Measurements from ENCODE around the gene GRIN2C. TPM values are rescaled to one million over a fixed set of nuclear protein-coding genes. Genes with fewer than 3 reads are reported as not detected.
"Not testable (repeated sequence)": the region's sequence is repeated elsewhere in the genome, so short reads cannot be mapped to it uniquely, and the experiment has no call there.

The GRIN2C gene
- polyA plus RNA-seq (ENCODE audit: insufficient read length in 4 of 4) = under 1 TPM; 0.17 to 0.35 (median 0.21) TPM

GRCh38 chr17:74859459-74860228 lies at the start of gene GRIN2C:
TSS of gene GRIN2C (minus strand) at chr17:74859885. CDS start at chr17:74855092, 4,793 bp downstream.
- DNase-seq (ENCODE audit: low read depth in 4 of 4, low spot score in 2 of 4) = no peak

- not testable (repeated sequence) for DNase-seq (ENCODE audit: low read depth in 4 of 4, low spot score in 2 of 4)
Measured at GRCh38 chr17:74909097-74909496, 49.4 kb upstream of the GRIN2C start.

DNA sequence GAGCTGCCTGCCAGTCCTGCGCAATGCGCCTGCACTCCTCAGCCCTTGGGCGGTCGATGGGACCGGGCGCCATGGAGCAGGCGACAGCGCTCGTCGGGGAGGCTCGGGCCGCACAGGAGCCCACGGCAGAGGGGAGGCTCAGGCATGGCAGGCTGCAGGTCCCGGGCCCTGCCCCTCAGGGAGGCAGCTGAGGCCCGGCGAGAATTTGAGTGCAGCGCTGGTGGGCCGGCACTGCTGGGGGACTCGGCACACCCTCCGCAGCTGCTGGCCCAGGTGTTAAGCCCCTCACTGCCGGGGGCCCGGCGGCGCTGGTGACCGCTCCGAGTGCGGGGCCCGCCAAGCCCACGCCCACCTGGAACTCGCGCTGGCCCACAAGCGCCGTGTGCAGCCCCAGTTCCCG lies 47.3 kb upstream of the GRIN2C start:
- no peak for DNase-seq (ENCODE audit: low read depth in 4 of 4, low spot score in 2 of 4)

- DNase-seq (ENCODE audit: low read depth in 4 of 4, low spot score in 2 of 4) = not testable (repeated sequence)
Measured at GRCh38 chr17:74906214-74906793, 46.6 kb upstream of the GRIN2C start.

DNA sequence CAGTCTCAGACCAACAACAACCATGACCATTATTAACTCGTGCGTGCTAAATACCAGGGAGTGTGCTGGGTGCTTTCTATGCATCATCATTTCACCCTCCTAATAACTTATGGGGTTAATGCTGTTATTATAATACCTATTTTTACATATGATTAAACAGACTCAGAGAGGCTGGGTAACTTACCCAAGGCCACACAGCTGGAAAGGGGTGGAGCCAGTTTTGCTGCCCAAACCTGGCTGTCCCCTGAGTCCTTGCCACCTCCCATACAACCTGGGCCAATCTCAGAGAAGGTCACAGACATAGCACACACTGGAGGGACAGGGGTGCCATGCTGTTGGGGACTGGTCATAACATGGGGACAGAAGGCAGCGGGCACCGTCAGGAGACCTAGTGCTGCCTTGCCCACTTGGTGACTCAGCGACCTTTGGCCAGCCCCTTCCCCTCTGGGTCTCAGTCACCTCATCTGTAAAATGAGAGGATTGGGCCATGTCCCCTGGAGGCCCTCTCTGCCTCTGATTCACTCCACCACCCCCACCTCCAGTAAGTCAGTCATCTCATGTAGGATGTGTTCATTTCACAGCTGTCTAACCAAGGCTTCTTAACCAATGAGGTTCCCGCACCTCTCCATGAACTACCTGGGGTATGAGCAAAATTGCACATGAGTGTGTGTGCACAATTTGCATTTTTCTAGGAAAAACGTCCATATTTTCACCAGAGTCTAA lies 45.2 kb upstream of the GRIN2C start:
- no peak for DNase-seq (ENCODE audit: low read depth in 4 of 4, low spot score in 2 of 4)

- no peak for DNase-seq (ENCODE audit: low read depth in 4 of 4, low spot score in 2 of 4)
Measured at GRCh38 chr17:74903671-74904070, 44.0 kb upstream of the GRIN2C start.

DNA sequence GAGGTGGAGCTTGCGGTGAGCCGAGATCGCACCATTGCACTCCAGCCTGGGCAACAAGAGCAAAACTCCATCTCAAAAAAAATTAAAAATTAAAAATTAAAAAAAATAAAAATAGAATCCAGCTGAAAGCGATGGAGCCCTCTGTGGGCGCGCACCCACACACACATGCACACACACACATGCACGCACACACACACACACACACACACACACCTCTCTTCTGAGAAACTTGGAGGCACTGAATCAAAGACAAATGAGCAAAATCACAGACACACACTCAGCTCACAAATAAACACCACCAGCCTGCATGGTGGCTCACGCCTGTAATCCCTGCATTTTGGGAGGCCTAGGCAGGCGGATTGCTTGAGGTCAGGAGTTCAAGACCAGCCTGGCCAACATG lies 43.3 kb upstream of the GRIN2C start:
- no peak for DNase-seq (ENCODE audit: low read depth in 4 of 4, low spot score in 2 of 4)

DNA sequence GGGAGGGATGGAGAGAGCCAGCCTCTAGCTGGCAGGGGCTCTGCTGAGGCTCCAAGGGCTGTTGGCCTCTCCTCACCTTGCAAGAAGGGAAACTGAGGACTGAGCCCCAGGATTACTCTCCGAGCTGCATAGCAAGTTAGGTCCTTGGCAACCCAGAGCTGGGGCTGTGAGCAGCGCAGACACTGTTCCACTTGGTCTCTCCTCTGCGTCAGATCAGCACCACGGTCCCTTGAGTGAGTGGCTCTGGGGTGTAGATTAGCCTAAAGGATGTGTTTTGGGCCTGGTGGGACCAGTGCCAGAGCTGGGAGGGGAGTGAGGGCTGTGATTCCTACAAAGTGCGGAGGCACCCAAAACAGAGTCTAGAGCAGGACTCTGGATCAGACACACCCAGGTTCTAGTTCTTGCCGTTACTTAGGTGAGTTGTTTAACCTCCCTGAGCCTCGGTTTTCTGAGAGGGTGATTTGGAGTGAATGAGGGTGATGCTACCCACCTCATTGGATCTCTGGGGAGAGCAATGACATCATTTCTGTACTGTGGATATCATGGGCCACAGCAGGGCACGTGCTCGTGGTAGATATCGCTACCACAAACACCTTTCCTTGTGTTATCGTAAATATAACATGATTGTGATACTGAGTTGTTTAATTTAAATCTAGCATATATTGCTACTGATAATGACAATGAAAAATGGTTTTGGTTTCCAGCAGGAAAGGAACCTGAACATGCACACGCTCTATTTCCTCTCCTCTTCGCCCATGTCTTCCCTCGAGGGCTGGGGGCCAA lies 41.9 kb upstream of the GRIN2C start:
- no peak for DNase-seq (ENCODE audit: low read depth in 4 of 4, low spot score in 2 of 4)

GRCh38 chr17:74900208-74900607 lies 40.5 kb upstream of the GRIN2C start:
- no peak for DNase-seq (ENCODE audit: low read depth in 4 of 4, low spot score in 2 of 4)

GRCh38 chr17:74898376-74898946 lies 38.8 kb upstream of the GRIN2C start:
- no peak for DNase-seq (ENCODE audit: low read depth in 4 of 4, low spot score in 2 of 4)

DNA sequence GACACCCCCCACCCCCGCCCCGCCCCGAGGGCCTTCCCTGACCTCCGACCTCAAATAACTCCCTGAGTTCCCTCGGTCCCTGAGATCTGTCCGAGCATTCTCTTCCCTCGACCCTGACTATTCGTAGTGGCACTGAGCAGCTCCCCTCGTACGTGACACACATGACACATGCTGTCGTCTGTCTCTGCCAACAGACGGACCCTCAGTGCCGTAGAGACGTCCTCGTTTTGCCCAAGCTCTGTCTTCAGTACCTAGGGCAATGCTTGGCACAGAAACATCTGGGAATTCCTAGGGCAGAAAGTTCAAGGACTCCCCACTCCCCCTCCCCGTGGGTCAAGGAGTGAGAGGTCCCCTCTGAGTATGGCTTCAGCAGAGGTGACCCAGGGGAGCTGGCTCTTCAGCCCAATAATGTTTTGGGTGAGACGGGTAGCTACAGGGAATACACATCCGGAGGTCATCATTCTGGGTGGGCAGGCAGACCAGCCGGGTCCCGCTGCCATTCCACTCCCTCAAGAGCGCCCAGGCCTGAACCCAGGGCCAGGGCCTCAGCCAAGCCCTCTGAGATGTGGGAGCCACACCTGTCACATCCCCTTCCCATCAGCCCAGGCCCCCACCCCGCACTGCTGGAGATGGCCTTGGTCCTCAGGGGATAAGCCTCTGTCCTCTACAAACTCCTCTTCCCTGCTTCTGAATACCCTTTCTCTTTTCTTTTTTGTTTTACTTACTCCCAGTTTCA lies 34.4 kb upstream of the GRIN2C start:
- no peak for DNase-seq (ENCODE audit: low read depth in 4 of 4, low spot score in 2 of 4)

DNA sequence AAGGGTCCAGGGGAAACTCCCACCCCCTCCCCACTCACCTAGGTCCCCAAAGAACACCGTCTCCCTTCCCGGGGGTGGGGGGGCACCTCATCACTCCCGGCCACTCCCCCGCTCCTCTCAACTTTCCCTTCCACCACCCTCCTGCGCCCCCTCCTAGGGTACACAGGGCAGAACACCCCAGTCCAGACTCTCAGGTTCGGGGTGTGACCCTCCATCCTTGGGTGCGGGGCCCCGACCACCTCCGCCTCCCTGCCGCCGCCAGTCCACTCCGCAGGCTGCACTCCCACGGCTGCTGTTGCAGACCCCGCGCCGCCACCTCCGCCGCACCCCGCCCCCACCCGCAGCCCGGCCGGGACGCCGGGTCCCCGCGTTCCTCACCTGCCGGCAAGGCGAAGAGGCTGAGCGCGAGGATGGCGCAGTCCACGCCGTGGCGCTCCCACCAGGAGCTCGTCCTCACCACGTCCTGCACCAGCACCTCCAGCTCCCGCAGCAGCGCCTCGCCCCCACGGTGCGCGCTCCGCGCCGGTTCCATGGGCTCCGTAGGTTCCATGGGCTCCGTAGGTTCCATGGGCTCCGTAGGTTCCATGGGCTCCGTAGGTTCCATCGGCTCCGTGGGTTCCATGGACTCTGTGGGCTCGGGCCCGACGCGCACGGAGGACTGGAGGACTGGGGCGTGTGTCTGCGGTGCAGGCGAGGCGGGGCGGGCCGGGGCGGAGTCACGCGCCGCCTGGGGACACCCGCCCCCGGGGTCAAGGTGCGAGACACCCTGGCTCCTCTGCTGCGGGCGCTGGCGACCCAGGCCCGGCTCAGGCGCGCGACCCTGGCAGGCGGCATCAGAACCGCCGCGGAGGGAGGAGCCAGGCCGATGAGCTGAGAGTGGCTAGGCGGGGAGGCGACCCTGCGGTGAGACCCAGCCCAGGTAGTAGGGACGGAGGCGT lies 33.6 kb upstream of the GRIN2C start, which contains the start of gene FADS6:
Gene FADS6, minus strand, starts transcription at position 660 of the 938 bp plus-strand sequence. Its CDS starts 38 bp downstream, at position 622.
- no peak for DNase-seq (ENCODE audit: low read depth in 4 of 4, low spot score in 2 of 4)

DNA sequence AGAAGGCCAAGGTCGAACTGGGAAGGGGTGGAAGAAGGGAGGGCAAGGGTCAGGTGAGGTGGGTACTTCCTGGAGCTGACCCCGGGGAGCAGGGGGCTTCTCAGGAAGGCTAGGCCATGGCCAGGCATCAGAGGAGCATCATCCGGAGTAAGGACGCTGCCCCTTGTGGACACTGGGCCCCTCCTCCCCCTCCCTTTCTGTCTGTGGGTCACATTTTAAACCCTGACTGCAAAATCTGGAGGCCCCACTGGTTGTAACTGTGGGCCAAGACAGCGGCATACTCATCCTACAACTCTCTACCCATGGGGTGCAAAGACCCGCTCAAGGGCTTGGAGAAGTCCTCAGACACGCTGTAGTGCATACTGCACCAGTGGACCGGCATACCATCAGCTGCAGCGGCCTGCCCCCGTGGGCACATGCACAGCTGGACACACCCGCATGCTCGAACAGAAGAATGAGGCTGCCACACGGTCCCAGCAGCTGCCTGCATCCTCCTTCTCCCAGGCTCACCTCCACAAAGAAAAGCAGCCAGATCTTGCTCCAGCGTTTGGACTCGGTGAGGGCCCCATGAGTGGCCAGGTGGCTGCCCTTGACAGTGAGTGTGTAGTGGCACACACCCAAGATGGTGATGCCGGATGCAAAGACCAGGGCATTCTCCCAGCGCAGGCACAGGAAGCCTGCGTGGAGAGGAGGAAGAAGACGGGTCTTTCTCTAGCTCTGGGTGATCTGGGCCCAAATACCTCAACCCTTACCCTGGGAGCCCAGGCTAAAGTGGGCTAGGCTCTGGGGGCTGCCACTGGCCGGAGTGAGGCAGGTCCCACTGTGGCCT lies 32.5 kb upstream of the GRIN2C start:
- no peak for DNase-seq (ENCODE audit: low read depth in 4 of 4, low spot score in 2 of 4)

DNA sequence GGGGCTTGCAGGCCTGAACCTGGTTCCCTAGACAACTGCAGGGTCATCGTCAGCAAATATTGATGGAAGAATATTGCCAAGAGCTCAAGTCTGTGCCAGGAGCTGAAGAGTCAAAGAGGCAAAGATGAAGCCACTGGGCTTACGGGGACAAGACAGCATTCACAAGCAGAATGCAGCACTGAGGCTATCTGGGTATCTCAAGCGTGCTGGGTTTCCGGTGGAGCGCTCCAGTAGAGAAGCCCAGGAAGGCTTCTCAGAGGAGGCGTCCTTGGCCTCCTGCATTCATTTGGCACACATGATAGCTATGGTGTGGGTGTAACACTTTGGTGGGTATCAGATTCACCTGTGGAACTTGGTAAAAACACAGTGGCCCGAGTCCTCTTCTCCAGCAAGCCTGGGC lies 30.9 kb upstream of the GRIN2C start:
- DNase-seq (ENCODE audit: low read depth in 4 of 4, low spot score in 2 of 4) = no peak

GRCh38 chr17:74888469-74888868 lies 28.8 kb upstream of the GRIN2C start:
- DNase-seq (ENCODE audit: low read depth in 4 of 4, low spot score in 2 of 4) = no peak

- no peak for DNase-seq (ENCODE audit: low read depth in 4 of 4, low spot score in 2 of 4)
Measured at GRCh38 chr17:74883241-74883745, 23.6 kb upstream of the GRIN2C start.

- no peak for DNase-seq (ENCODE audit: low read depth in 4 of 4, low spot score in 2 of 4)
Measured at GRCh38 chr17:74882517-74883240, 23.0 kb upstream of the GRIN2C start.
